GM12891 (cell line): ENCODE measurements around the gene KDR.

Experiments
- PAX5 ChIP-seq: IDR thresholded peaks from 2 replicates; pipeline ENCODE4 v1.6.1; 2011; ENCODE audit warnings: low read length, moderate library complexity, mild to moderate bottlenecking; ENCODE audit not compliant: insufficient read depth, severe bottlenecking
- POLR2A ChIP-seq: IDR thresholded peaks from 2 replicates; pipeline ENCODE4 v1.6.1; 2011; ENCODE audit warnings: low read depth, low read length, control low read depth
- POLR2AphosphoS5 ChIP-seq: IDR thresholded peaks from 2 replicates; pipeline ENCODE4 v1.6.1; 2011; ENCODE audit warnings: low read depth, low read length, control low read depth
- POU2F2 ChIP-seq: IDR thresholded peaks from 2 replicates; pipeline ENCODE4 v1.6.1; 2011; ENCODE audit warnings: low read depth, mild to moderate bottlenecking, control low read depth, low read length, moderate library complexity
- TAF1 ChIP-seq: IDR thresholded peaks from 2 replicates; pipeline ENCODE4 v1.6.1; 2011; ENCODE audit warnings: low read depth, low read length, control low read depth

- no peak for TF ChIP-seq TAF1
- no peak for TF ChIP-seq POLR2AphosphoS5
- no peak for TF ChIP-seq POLR2A
- no peak for TF ChIP-seq PAX5
- TF ChIP-seq POU2F2, result no peak
These were observed 7.4 kb upstream of the KDR start for GRCh38 chr4:55132775-55133174.
